HFF-Myc (cell line): ENCODE results near the gene EXD3.

Source experiments
- DNase-seq: peaks from one replicate; pipeline ENCODE4 v3.0.0-alpha.2; 2011; ENCODE audit warnings: low read depth; ENCODE audit errors: extremely low read depth
- H3K4me3 ChIP-seq: replicated peaks from 2 replicates; pipeline ENCODE4 v1.5.1; 2011; ENCODE audit warnings: low read depth, mild to moderate bottlenecking, control low read depth, low read length
- TF ChIP-seq, protein P1 (sequence below): IDR thresholded peaks from 2 replicates; pipeline ENCODE4 v1.5.1; 2012; ENCODE audit warnings: mild to moderate bottlenecking, low read depth, low read length, control low read depth; ENCODE audit errors: missing control alignments

EXD3 gene

DNA sequence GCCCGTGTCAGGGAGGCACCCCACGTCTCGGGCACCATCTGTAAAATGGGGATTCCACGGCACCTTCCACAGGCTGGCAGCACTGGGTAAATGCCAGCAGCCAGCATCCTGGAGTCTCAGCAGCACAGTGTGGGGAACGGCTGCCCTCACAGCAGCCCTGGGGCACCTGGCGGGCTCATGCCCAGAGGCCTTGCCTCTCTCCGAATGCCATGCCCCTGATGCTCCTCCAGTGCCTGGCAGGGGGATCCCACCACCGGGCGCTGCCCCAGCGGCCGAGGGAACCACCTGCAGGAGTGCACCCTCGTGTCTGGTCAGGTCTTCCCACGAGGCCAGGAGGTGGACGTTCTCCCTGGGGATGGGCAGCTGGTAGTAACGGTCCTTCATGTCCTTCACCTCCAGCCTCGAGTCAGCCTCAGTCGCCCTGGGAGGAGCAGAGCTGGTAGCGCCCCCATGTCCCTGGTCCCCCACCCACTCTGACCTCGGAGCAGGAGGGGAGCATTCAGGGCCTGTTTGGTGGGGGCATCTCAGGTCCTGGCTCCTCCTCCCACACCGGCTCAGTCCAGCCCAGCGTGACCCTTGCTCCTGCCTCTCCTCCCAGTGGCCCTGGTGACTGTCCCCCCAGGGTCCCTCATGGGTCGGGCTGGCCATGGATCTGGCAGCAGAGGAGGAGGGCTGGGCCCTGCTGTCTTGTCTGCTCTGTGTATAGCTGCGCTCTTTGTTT, 71.0 kb downstream of the EXD3 start:
- no peak for DNase-seq
- H3K4me3 ChIP-seq = no peak overlapping the region
- TF ChIP-seq, protein P1, sequence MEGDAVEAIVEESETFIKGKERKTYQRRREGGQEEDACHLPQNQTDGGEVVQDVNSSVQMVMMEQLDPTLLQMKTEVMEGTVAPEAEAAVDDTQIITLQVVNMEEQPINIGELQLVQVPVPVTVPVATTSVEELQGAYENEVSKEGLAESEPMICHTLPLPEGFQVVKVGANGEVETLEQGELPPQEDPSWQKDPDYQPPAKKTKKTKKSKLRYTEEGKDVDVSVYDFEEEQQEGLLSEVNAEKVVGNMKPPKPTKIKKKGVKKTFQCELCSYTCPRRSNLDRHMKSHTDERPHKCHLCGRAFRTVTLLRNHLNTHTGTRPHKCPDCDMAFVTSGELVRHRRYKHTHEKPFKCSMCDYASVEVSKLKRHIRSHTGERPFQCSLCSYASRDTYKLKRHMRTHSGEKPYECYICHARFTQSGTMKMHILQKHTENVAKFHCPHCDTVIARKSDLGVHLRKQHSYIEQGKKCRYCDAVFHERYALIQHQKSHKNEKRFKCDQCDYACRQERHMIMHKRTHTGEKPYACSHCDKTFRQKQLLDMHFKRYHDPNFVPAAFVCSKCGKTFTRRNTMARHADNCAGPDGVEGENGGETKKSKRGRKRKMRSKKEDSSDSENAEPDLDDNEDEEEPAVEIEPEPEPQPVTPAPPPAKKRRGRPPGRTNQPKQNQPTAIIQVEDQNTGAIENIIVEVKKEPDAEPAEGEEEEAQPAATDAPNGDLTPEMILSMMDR = no peak

DNA sequence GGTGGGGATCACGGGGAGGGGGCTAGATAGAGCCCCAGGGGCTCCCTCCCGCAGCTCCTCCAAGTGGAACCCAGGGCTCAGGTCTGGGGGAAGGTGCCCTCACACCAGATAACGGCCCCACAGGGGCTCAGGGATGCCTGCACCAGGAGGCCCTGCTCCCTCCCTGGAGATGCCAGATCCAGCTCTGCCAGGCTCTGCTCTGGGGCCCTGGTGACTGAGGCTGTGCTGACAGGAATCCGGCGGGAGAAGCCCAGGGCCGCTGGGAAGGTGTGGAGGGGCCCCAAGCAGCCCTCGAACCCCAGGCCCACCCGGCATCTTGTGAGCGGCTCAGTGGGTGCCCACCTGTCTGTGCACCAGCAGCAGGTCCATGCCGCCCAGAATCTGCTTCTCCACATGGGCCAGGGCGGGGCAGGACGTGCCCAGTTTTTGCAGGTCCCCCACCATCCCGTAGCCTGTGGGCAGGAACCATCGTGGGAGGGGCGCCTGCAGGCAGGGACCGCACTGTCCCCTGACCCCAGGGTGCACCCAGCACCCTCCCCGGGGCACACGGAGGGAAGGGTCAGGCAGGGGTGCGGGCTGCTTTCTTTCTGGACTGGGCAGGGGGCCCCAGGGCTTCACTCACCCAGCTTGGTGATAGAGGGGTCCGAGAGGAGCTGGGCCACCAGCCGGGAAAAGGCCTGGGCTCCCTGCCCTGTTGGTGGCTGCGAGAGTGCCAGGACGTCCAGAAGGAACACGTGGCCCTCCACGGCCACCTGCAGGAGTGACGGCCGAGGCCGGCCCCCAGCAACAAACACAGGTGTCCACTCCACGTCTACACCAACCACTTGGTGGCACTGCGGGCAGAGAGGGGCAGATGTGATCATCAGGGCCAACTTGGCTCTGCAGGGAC, 72.0 kb downstream of the EXD3 start:
- no peak overlapping the region for H3K4me3 ChIP-seq
- TF ChIP-seq, protein P1 = no peak
- DNase-seq = no peak

DNA sequence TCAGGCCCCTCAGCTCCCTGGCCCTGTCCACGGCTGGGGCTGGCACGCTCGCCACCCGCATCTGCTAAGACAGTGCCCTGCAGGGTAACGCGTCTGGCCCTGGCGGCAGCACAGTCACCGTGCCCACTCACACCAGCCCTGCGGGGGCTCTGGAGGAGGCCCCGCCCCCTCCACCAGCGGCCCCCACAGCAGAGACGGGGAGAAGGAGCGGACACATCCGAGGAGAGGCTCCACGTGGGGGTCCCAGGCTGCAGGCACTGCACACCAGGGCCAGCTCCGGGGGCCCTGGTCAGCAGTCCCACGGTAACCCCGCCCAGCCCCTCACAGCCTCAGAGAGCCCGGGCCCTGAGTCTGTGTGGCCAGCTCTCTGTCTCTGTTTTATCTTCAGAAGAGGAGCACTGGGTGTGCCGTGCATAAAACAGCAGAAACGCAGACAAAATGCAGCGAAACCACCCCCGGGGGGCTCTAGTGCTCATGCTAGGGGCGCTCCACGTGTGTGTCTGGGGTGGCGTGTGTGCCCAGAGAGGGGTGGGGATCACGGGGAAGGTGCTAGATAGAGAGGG, 73.4 kb downstream of the EXD3 start:
- no peak overlapping the region for H3K4me3 ChIP-seq
- DNase-seq = no peak
- TF ChIP-seq, protein P1 = no peak

DNA sequence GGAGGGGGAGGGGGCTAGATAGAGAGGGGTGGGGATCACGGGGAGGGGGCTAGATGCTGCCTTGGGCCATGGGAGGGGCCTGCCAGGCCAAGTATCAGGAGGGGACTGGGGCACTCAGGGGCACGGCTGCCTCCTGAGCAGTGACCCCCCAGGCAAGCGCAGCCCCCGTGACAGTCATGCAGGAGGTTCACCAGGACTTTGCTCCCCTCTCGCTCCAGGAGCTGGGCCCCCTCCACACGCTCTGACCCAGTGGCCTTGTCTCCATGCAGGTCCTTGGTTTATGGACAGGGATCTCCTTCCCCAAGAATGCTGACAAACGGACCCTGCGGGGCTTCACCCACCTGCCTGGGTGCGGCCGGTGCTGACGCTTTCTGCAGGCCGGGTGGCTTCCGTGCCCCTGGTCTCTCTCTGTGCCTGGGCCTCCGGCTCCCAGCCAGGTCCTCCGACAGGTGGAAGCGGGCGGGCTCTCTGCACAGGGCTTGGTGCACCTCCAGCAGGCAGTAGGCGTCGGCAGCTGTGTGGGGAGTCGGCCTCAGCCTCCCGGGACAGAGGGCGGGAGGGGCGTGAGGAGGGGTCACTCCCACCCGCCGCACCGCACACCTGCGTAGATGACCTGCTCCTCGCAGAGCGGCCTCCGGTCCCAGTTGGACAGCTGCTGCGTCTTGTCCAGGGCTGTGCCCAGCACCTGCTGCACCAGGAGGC, 74.0 kb downstream of the EXD3 start:
- TF ChIP-seq, protein P1 = no peak
- DNase-seq = no peak
- no peak overlapping the region for H3K4me3 ChIP-seq

DNA sequence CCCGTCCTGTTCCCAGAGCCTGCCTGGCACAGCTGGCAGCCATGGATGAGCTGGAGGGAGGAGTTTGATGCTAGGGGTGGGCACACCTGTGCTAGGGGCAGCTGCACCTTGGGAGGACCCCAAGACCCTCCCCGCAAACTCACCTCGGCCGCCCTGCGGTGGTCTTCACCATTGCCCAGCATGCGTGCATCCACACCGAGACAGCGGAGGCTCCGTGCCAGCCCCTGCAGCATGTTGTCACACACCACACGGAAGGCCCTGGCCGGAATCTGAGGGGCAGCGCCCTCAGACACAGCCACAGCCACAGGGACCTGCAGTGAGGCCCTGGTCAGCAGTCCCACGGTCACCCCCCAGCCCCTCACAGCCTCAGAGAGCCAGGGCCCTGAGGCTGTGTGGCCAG, 75.0 kb downstream of the EXD3 start:
- no peak overlapping the region for H3K4me3 ChIP-seq
- TF ChIP-seq, protein P1 = no peak
- DNase-seq = no peak

DNA sequence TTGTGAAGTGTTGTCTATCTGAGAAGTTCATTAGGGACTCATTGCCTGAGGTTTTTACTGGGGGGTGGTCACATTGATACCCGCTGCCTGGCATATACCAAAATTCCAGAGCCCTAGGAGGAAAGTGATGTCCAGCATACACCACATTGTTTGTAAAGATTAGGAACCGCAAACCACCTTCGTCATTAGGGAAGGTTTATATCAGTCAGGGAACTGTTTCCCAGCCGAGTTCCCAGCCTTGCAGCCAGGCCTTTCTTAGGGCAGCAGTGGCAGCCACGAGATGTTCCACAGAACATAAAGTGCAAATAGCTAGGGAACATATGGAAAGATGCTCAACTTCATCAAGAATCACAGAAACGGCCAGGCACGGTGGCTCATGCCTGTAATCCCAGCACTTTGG, 80.5 kb downstream of the EXD3 start:
- TF ChIP-seq, protein P1 = no peak
- no peak for DNase-seq
- no peak overlapping the region for H3K4me3 ChIP-seq
